M059J (cell line): ENCODE results near the gene SNX10. TPM values are rescaled to one million over a fixed set of nuclear protein-coding genes. Genes with fewer than 3 reads are reported as not detected.

Experiments
- DNase-seq: peaks from one replicate; pipeline ENCODE4 v3.0.0-alpha.2; 2012; ENCODE audit warnings: low read depth
- total RNA-seq: library from RNA; depleted of rRNA; stranded (reverse); fragments of >200 nt; shearing (Covaris generic); gene quantifications from 2 replicates; pipeline ENCODE4 v1.2.3, GENCODE V29; 2014; rRNA removed

Gene SNX10
- total RNA-seq, 1 experiment from 2014 or later, result 10.2 TPM

DNA sequence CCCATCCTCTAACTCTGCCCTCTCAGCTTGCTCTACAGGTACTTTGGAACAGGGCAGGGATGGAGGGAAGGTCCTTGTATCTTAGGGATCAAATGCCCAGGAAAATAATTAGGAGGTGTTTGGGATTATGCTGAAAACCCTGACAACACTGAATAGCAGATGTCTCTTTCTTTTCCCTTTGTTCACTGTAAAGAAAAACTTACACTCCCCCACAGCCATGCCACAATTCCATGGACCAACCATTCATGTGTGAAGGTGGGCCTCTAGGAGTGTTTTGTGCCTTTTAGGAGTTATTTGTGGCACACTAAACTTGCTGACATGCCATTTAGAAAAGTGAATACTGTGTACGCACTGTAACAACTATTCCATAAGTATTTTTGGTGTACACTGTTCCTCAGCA, 108.1 kb downstream of the SNX10 start:
- DNase-seq, result no peak

GRCh38 chr7:26403640-26404039, 112.0 kb downstream of the SNX10 start:
- no peak for DNase-seq

DNA sequence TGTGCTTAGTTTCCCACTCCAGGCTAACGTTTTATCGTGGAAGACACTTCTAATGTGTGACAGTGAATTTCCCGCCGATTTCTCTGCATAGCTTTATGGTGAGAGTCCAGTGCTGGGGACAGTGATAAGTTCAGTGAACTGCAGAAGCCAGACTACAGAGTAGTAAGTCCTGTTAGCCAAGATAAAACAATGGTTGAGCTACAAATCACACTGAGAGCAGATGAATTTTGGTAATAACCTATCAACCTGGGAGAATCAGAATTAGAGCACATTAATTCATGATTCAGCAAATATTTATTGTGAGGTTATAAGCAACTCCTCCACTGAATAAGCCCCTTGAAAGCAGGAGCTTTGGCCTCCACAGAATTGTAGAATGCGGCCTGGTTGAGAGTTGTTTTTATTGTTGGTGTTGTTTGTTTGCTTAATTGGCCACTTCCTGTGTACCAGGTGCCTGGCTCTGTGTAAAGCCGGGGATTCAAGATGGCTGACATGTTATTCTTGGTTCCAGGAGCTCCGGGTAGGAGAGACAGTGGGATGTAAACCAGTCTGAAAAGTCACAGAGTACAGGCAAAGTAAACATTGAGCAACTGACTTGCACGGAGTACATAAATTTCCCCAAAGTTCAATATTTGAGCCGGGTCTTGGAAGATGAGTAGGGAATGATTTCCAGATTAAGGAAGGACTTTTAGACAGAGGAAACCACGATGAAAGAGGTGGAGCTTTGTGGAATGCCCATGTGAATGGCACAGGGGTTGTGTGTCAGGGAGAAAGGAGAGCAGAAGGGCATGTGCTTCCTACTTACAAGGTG, 112.7 kb downstream of the SNX10 start:
- no peak for DNase-seq

DNA sequence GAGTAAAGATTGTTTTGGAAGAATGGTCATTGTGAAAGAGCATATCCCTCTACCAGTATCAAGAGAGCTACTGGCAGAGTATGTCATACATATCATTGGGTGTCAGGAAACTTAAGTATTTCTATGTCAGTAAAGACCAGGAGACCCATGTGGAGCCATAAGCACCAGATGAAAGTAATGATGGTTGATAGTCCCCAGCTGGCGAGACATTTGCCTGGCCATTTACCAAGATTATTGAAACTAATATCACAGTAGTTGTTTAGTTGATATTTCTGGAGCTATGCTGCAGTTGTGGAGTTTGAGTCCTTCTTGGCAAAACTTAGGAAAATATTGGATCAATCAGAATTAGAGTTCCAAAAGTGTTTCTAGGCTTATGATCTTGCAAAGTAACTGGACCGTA, 114.8 kb downstream of the SNX10 start:
- DNase-seq, result no peak

- DNase-seq, result no peak
These were observed 118.2 kb downstream of the SNX10 start for GRCh38 chr7:26409661-26410547.

GRCh38 chr7:26413007-26413691, 121.5 kb downstream of the SNX10 start:
- no peak for DNase-seq

GRCh38 chr7:26416004-26416403, 124.3 kb downstream of the SNX10 start:
- DNase-seq, result no peak

GRCh38 chr7:26417911-26418413, 126.3 kb downstream of the SNX10 start:
- peak; percentile 42 for DNase-seq

- DNase-seq, result no peak
These were observed 127.5 kb downstream of the SNX10 start for GRCh38 chr7:26419198-26419597.

DNA sequence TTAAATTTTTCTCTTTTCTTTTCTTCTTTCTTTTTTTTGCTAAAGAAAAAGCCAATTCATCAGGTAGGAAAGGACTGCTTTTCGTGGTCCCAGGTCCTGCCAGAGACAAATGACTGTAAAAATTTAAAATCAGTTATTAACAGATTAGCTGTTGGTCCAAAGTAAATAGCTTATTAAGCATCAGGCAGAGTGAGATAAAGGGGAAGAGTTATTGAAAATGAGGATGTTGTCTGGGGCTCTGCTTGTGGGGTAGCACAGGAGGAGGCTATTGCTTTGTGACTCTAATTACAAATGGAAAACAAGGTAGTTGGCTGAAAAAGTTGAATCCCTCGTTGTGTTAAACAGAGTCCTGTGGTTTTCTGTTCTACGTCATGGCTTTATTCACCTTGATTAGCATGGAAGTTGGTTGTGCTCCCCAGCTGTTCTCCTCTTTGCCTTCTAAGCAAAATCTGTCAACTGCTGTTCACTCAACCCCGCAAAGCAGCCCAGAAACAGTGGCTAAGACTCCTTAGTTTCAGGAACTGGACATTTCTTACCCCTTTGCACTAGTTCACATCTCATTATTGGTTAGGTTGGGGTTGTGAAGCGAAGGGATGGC, 128.9 kb downstream of the SNX10 start:
- DNase-seq, result no peak

- DNase-seq, result no peak
These were observed 131.1 kb downstream of the SNX10 start for GRCh38 chr7:26422761-26423160.

DNA sequence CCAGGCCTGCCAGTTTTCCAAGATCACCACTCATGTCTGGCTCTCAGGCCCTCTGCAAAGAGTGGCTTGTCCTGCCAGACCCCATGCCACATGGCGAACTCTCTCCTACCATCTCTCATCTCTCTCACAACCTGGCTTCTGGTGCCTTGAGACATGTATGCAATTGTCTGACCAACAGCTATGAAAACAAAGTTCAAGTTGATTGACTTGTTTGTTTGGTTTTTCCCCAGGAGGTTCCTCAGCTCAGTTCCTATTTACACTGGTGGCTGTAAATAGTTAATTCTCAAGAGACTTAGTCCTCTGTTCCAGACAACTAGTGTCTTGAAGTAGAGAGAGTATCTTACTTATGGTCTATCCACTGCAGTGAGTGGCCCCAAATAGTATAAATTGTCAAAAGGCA, 131.8 kb downstream of the SNX10 start:
- DNase-seq, result no peak

Other genes starting within 250 kb of the SNX10 start
- gene NFE2L3, start 139.7 kb upstream of the SNX10 start, total RNA-seq, result 38.2 and 51.3 TPM in 2 replicates
- 183 and 328 TPM in 2 replicates for gene HNRNPA2B1, start 91.1 kb upstream of the SNX10 start, total RNA-seq
- gene CBX3, start 90.1 kb upstream of the SNX10 start, total RNA-seq, result 224 and 268 TPM in 2 replicates